Parathyroid adenoma (tissue), 2 donors: ENCODE measurements around the gene GRIA4.

ENCODE experiments used
- H2AFZ ChIP-seq: fragments of 300-600 bp; sonication (generic); one replicate; pipeline ENCODE4 v1.7.0; 2017; ENCODE audit warnings: antibody characterized with exemption, mild to moderate bottlenecking
- H3K27ac ChIP-seq: fragments of 300-600 bp; sonication (generic); one replicate; pipeline ENCODE4 v1.7.0; 2017
- H3K27me3 ChIP-seq: fragments of 300-600 bp; sonication (generic); one replicate; pipeline ENCODE4 v1.7.0; 2017; ENCODE audit warnings: low read length; ENCODE audit not compliant: control insufficient read depth, insufficient read depth
- H3K36me3 ChIP-seq: fragments of 300-600 bp; sonication (generic); one replicate; pipeline ENCODE4 v1.7.0; 2017; ENCODE audit warnings: low read length; ENCODE audit not compliant: control insufficient read depth, insufficient read depth
- H3K4me1 ChIP-seq: fragments of 300-600 bp; sonication (generic); one replicate; pipeline ENCODE4 v1.7.0; 2017; ENCODE audit warnings: control low read depth
- H3K4me2 ChIP-seq: fragments of 300-600 bp; sonication (generic); one replicate; pipeline ENCODE4 v1.7.0; 2017; ENCODE audit warnings: low read length
- H3K4me3 ChIP-seq: fragments of 300-600 bp; sonication (generic); one replicate; pipeline ENCODE4 v1.7.0; 2017; ENCODE audit warnings: low read depth, low read length
- H3K79me2 ChIP-seq: fragments of 300-600 bp; sonication (generic); one replicate; pipeline ENCODE4 v1.7.0; 2017; ENCODE audit warnings: control low read depth
- H3K9ac ChIP-seq: fragments of 300-600 bp; sonication (generic); one replicate; pipeline ENCODE4 v1.7.0; 2017; ENCODE audit warnings: mild to moderate bottlenecking
- H3K9me3 ChIP-seq: fragments of 300-600 bp; sonication (generic); one replicate; pipeline ENCODE4 v1.7.0; 2017; ENCODE audit warnings: low read length; ENCODE audit not compliant: control insufficient read depth
- CTCF ChIP-seq: fragments of 300-600 bp; sonication (generic); IDR thresholded peaks from one replicate; pipeline ENCODE4 v1.7.0; 2017; ENCODE audit warnings: antibody characterized with exemption, mild to moderate bottlenecking
- donor health status: primary hyperparathyroidism.

Gene GRIA4

GRCh38 chr11:105699203-105699602, 89.3 kb downstream of the GRIA4 start:
- Histone ChIP-seq H3K9ac (no peak overlapping the region), H3K27me3 (no peaks in the 10 kb centered on the region), H3K79me2 (no peaks in the 10 kb centered on the region), H3K4me3 (no peak overlapping the region), H3K4me2 (no peak overlapping the region), H3K4me1 (no peaks in the 10 kb centered on the region), H3K36me3 (no peaks in the 10 kb centered on the region), H2AFZ (no peak overlapping the region), H3K9me3 (no peaks in the 10 kb centered on the region), H3K27ac (no peak overlapping the region)
- no peak for TF ChIP-seq CTCF

- H3K27me3 ChIP-seq: no peaks in the 10 kb centered on the region
- no peak for TF ChIP-seq CTCF
- no peak overlapping the region for H3K27ac ChIP-seq
Observed at GRCh38 chr11:105700271-105700670, 90.4 kb downstream of the GRIA4 start.

GRCh38 chr11:105701098-105701497, 91.2 kb downstream of the GRIA4 start:
- H3K36me3 ChIP-seq: no peaks in the 10 kb centered on the region
- H3K4me1 ChIP-seq: no peaks in the 10 kb centered on the region
- H3K27me3 ChIP-seq: no peaks in the 10 kb centered on the region
- H2AFZ ChIP-seq: no peak overlapping the region
- no peaks in the 10 kb centered on the region for H3K9me3 ChIP-seq
- no peak overlapping the region for H3K4me3 ChIP-seq
- H3K9ac ChIP-seq: no peak overlapping the region
- H3K79me2 ChIP-seq: no peaks in the 10 kb centered on the region
- no peak for TF ChIP-seq CTCF
- no peak overlapping the region for H3K4me2 ChIP-seq
- no peak overlapping the region for H3K27ac ChIP-seq

More at GRCh38 chr11:105700271-105700670, 90.4 kb downstream of the GRIA4 start:
- Histone ChIP-seq H3K36me3 (no peaks in the 10 kb centered on the region), H3K4me1 (no peaks in the 10 kb centered on the region), H3K9ac (no peak overlapping the region), H3K4me2 (no peak overlapping the region), H3K79me2 (no peaks in the 10 kb centered on the region), H2AFZ (no peak overlapping the region), H3K9me3 (no peaks in the 10 kb centered on the region), H3K4me3 (no peak overlapping the region)

- H3K79me2 ChIP-seq: no peaks in the 10 kb centered on the region
- no peaks in the 10 kb centered on the region for H3K9me3 ChIP-seq
- H3K4me1 ChIP-seq: no peaks in the 10 kb centered on the region
- no peaks in the 10 kb centered on the region for H3K36me3 ChIP-seq
- no peaks in the 10 kb centered on the region for H3K27me3 ChIP-seq
- H3K9ac ChIP-seq: no peak overlapping the region
- H3K4me3 ChIP-seq: no peak overlapping the region
- no peak overlapping the region for H3K27ac ChIP-seq
- TF ChIP-seq CTCF: no peak
- H2AFZ ChIP-seq: no peak overlapping the region
- H3K4me2 ChIP-seq: no peak overlapping the region
Observed at GRCh38 chr11:105705786-105706530, 96.1 kb downstream of the GRIA4 start.

GRCh38 chr11:105713106-105713505, 103.2 kb downstream of the GRIA4 start:
- H3K27me3 ChIP-seq: no peaks in the 10 kb centered on the region
- H3K79me2 ChIP-seq: no peaks in the 10 kb centered on the region
- no peak overlapping the region for H2AFZ ChIP-seq
- H3K9ac ChIP-seq: no peak overlapping the region
- H3K4me3 ChIP-seq: no peak overlapping the region
- no peaks in the 10 kb centered on the region for H3K36me3 ChIP-seq
- H3K4me1 ChIP-seq: no peaks in the 10 kb centered on the region
- no peak overlapping the region for H3K4me2 ChIP-seq
- no peak for TF ChIP-seq CTCF
- H3K9me3 ChIP-seq: no peaks in the 10 kb centered on the region
- no peak overlapping the region for H3K27ac ChIP-seq
